C4-2B (cell line): Measurements from ENCODE around the gene LRRC49.

ENCODE experiments used
- CTCF ChIP-seq: fragments of 450-650 bp; conservative IDR thresholded peaks from 2 replicates; pipeline ENCODE4 v1.5.1; 2017; ENCODE audit warnings: mild to moderate bottlenecking
- ZFX ChIP-seq: fragments of 450-650 bp; IDR thresholded peaks from 2 replicates; pipeline ENCODE4 v1.6.1; 2017

- TF ChIP-seq CTCF: no peak
- TF ChIP-seq ZFX: no peak
These were observed 29.5 kb downstream of the LRRC49 start for GRCh38 chr15:70922119-70922518.
